ENCODE results near the gene BCKDK. TPM values are rescaled to one million over a fixed set of nuclear protein-coding genes. Genes with fewer than 3 reads are reported as not detected.
A peak's percentile ranks its signal among the peaks of the same experiment; 100 is the strongest.

BCKDK gene
- total RNA-seq, 1 experiment from 2014 or later, result 57.0 TPM

DNA sequence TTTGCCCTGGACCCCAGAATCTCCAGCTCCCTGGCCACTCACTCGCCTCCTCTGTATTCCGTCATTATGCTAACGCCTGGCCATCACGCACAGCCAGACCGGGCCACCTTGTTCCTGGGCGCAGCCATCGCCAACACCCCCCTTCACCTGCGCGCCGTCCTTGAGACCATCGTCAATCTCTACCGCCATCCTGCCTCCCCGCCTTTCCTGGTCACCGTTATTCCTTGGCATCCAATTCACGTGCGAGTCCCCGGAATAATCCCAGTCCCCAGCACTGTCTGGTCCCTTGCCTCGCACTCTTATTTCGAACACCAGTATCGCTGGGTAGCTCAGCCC lies 14.1 kb upstream of the BCKDK start:
- Histone ChIP-seq H2AFZ (ENCODE audit: low read length) (no peak overlapping the region), H3K23me2 (ENCODE audit: insufficient read length, low read depth, low read length, poor library complexity, severe bottlenecking) (peaks cover 11% of the 10 kb centered on the region)

More for the DNA sequence above, 14.1 kb upstream of the BCKDK start:
- no peak overlapping the region for H3K23ac ChIP-seq (ENCODE audit: insufficient read length, low read depth, low read length)
- Mint-ChIP-seq H3K27ac (peak overlapping the region; percentile 44 to 94 (median 94); a peak in 6 of 7 replicates), H3K36me3 (ENCODE audit: insufficient read depth in 1 of 3, low read depth in 3 of 3) (peaks cover 5 to 22% (median 22%) of the 10 kb centered on the region in 3 experiments; a peak in 6 of 7 replicates), H3K4me1 (peaks cover 9 to 15% of the 10 kb centered on the region in 2 experiments), H3K27me3 (ENCODE audit: low read depth) (peaks cover 2% of the 10 kb centered on the region), H3K4me3 (peak overlapping the region; percentile 92 to 99), H3K9me3 (no peaks in the 10 kb centered on the region; a peak in 1 of 5 replicates)
- peak overlapping the region; percentile 76 for H3K9ac ChIP-seq (ENCODE audit: extremely low read depth, insufficient read length, low read length)
- DNase-seq, result peak; percentile 38
- no peaks in the 10 kb centered on the region for H3K9me3 ChIP-seq (ENCODE audit: control insufficient read depth, low read depth, low read length)
- H3K27ac ChIP-seq (ENCODE audit: insufficient read length, low read depth, low read length), result no peak overlapping the region
- no peak overlapping the region for H3K18ac ChIP-seq (ENCODE audit: insufficient read length, low read depth, low read length)
- WGBS (ENCODE audit: extremely low coverage, insufficient read length, low lambda C conversion rate), result no CpG with 5 or more reads among the region's 20 CpGs
- H4K20me1 ChIP-seq (ENCODE audit: control insufficient read depth, insufficient read depth, insufficient read length), result peaks cover 3% of the 10 kb centered on the region
- H2BK120ac ChIP-seq (ENCODE audit: low read depth, low read length, poor library complexity, severe bottlenecking), result no peak overlapping the region
- peaks cover 2% of the 10 kb centered on the region; the same call in 1 of the 2 replicates for H3K4me1 ChIP-seq (ENCODE audit: insufficient read depth, low read length)
- peak overlapping the region; percentile 80 for H3K4me2 ChIP-seq (ENCODE audit: insufficient read depth, insufficient read length, low read length)
- no peak overlapping the region for H2AK5ac ChIP-seq (ENCODE audit: insufficient read length, low read length)
- no peak overlapping the region for H2BK12ac ChIP-seq (ENCODE audit: insufficient read length, low read depth, low read length)
- H3K56ac ChIP-seq (ENCODE audit: insufficient read length, low read depth, low read length), result no peak overlapping the region
- no peaks in the 10 kb centered on the region for H3K27me3 ChIP-seq (ENCODE audit: insufficient read depth, low read length)
- peak overlapping the region; percentile 32; the same call in 1 of the 2 replicates for H3K14ac ChIP-seq (ENCODE audit: insufficient read depth, low read length)
- H2BK5ac ChIP-seq (ENCODE audit: insufficient read length, low read length), result no peak overlapping the region
- no peak overlapping the region for H4K8ac ChIP-seq (replicated peaks; ENCODE audit: insufficient read length, low read depth, low read length)
- H4K91ac ChIP-seq (ENCODE audit: insufficient read length, low read depth, low read length), result no peak overlapping the region
- TF ChIP-seq, protein P1, sequence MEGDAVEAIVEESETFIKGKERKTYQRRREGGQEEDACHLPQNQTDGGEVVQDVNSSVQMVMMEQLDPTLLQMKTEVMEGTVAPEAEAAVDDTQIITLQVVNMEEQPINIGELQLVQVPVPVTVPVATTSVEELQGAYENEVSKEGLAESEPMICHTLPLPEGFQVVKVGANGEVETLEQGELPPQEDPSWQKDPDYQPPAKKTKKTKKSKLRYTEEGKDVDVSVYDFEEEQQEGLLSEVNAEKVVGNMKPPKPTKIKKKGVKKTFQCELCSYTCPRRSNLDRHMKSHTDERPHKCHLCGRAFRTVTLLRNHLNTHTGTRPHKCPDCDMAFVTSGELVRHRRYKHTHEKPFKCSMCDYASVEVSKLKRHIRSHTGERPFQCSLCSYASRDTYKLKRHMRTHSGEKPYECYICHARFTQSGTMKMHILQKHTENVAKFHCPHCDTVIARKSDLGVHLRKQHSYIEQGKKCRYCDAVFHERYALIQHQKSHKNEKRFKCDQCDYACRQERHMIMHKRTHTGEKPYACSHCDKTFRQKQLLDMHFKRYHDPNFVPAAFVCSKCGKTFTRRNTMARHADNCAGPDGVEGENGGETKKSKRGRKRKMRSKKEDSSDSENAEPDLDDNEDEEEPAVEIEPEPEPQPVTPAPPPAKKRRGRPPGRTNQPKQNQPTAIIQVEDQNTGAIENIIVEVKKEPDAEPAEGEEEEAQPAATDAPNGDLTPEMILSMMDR (conservative IDR thresholded peaks at IDR 0.05), result no peak
- H3K79me1 ChIP-seq (ENCODE audit: insufficient read depth, low read depth, low read length, poor library complexity, severe bottlenecking), result peaks cover 2% of the 10 kb centered on the region
- peaks cover 2% of the 10 kb centered on the region; the same call in 1 of the 2 replicates for H3K79me2 ChIP-seq (ENCODE audit: insufficient read depth, low read length)
- H4K5ac ChIP-seq (ENCODE audit: insufficient read length, low read depth, low read length), result no peak overlapping the region
- no peak overlapping the region for H2BK15ac ChIP-seq (ENCODE audit: low read depth, low read length)
- H3K4ac ChIP-seq (ENCODE audit: low read depth, low read length), result no peak overlapping the region
- H2BK20ac ChIP-seq (ENCODE audit: low read depth, low read length, poor library complexity, severe bottlenecking), result no peak overlapping the region
- H3T11ph ChIP-seq (ENCODE audit: low read length), result no peak overlapping the region

All from H9 (cell line).